SK-N-SH (cell line): Measurements from ENCODE around the gene PDZD8. TPM values are rescaled to one million over a fixed set of nuclear protein-coding genes. Genes with fewer than 3 reads are reported as not detected.

Experiments
- CTCF ChIA-PET: fragments of 300-600, 350-600 bp; formaldehyde crosslinking; extraction: SDS; loops from one replicate; lab custom pipeline; 2021; lab: Yijun Ruan, JAX
- POLR2A ChIA-PET: fragments of 350-600 bp; sonication (Branson Sonifier 250); formaldehyde crosslinking; extraction: SDS; loops from one replicate; lab custom pipeline; 2020; ENCODE audit warnings: antibody characterized with exemption, inconsistent platforms; lab: Yijun Ruan, JAX
- DNase-seq: peaks from one replicate; pipeline ENCODE4 v3.0.0; 2012
- H2AFZ ChIP-seq: fragments of 200-600 bp; sonication (generic); 2 replicates; pipeline ENCODE4 v1.8.1; 2016; ENCODE audit warnings: antibody characterized with exemption, mild to moderate bottlenecking, low read depth
- H3F3A ChIP-seq: fragments of 200-600 bp; sonication (generic); replicated peaks from 2 replicates; pipeline ENCODE3; 2016; ENCODE audit warnings: antibody characterized with exemption, mild to moderate bottlenecking; ENCODE audit not compliant: insufficient read depth
- H3K27ac ChIP-seq, 2 experiments: fragments of 200-500 bp in 1 of 2; fragments of 200-600 bp in 1 of 2; sonication (Bioruptor generic) in 1 of 2; sonication (generic), shearing (Covaris generic) in 1 of 2; 2 replicates each; pipeline versions ENCODE4 v1.5.1 to v1.6.1; 2014 to 2016; ENCODE audit warnings: low read depth in 2 of 2, inconsistent platforms in 1 of 2, low read length in 1 of 2, mild to moderate bottlenecking in 1 of 2, mixed read lengths in 1 of 2
- H3K27me3 ChIP-seq: fragments of 200-600 bp; sonication (generic), shearing (Covaris generic); 2 replicates; pipeline ENCODE4 v1.6.1; 2016; ENCODE audit warnings: mixed run types; ENCODE audit not compliant: insufficient read depth
- H3K36me3 ChIP-seq, 2 experiments: fragments of 200-500 bp in 1 of 2; fragments of 200-600 bp in 1 of 2; sonication (Bioruptor generic) in 1 of 2; sonication (generic) in 1 of 2; replicated peaks in 1 of 2; 2 replicates each; pipeline versions ENCODE3 to v1.5.1; 2014 to 2016; ENCODE audit warnings: low read length in 1 of 2, mild to moderate bottlenecking in 1 of 2; ENCODE audit not compliant: insufficient read depth in 2 of 2, control insufficient read depth in 1 of 2
- H3K4me1 ChIP-seq, 2 experiments: fragments of 200-500 bp in 1 of 2; fragments of 200-600 bp in 1 of 2; sonication (Bioruptor generic) in 1 of 2; sonication (generic), shearing (Covaris generic) in 1 of 2; 2 replicates each; pipeline versions ENCODE4 v1.5.1 to v1.6.1; 2014 to 2016; ENCODE audit warnings: low read depth in 1 of 2, low read length in 1 of 2, mixed run types in 1 of 2; ENCODE audit not compliant: insufficient read depth in 2 of 2, control insufficient read depth in 1 of 2
- H3K4me2 ChIP-seq: fragments of 200-600 bp; sonication (generic), shearing (Covaris generic); 2 replicates; pipeline ENCODE4 v1.6.1; 2017; ENCODE audit warnings: mixed run types
- H3K4me3 ChIP-seq, 2 experiments: fragments of 200-500 bp in 1 of 2; fragments of 200-600 bp in 1 of 2; sonication (Bioruptor generic) in 1 of 2; sonication (generic), shearing (Covaris generic) in 1 of 2; 2 replicates each; pipeline versions ENCODE4 v1.5.1 to v1.8.1; 2014 to 2016; ENCODE audit warnings: low read depth in 2 of 2, inconsistent platforms in 1 of 2, low read length in 1 of 2, mild to moderate bottlenecking in 1 of 2, mixed read lengths in 1 of 2, moderate library complexity in 1 of 2
- H3K79me2 ChIP-seq: fragments of 200-600 bp; sonication (generic); 2 replicates; pipeline ENCODE4 v1.8.1; 2017; ENCODE audit warnings: mild to moderate bottlenecking; ENCODE audit not compliant: insufficient read depth
- H3K9ac ChIP-seq: fragments of 200-600 bp; sonication (generic); 2 replicates; pipeline ENCODE4 v1.6.1; 2017; ENCODE audit warnings: mixed run types
- H3K9me2 ChIP-seq: fragments of 200-600 bp; sonication (generic); 2 replicates; pipeline ENCODE4 v1.6.1; 2017; ENCODE audit warnings: mixed run types
- H3K9me3 ChIP-seq: fragments of 200-600 bp; sonication (generic); 2 replicates; pipeline ENCODE4 v1.6.1; 2017; ENCODE audit warnings: mixed run types, mild to moderate bottlenecking, moderate library complexity
- H4K20me1 ChIP-seq: fragments of 200-600 bp; sonication (generic); 2 replicates; pipeline ENCODE4 v1.6.1; 2017; ENCODE audit warnings: mild to moderate bottlenecking, mixed run types; ENCODE audit not compliant: insufficient read depth
- ELF1 ChIP-seq: IDR thresholded peaks from 2 replicates; pipeline ENCODE4 v1.4.0; 2012
- EZH2phosphoT487 ChIP-seq: fragments of 200-600 bp; sonication (generic); IDR thresholded peaks from 2 replicates; pipeline ENCODE4 v1.6.1; 2017; ENCODE audit warnings: low read depth, mixed run types, mild to moderate bottlenecking, antibody characterized with exemption, moderate library complexity, borderline replicate concordance
- IRF3 ChIP-seq: fragments of 150-350 bp; IDR thresholded peaks from 2 replicates; pipeline ENCODE4 v1.6.1; 2016; ENCODE audit warnings: mild to moderate bottlenecking, low read depth, low read length
- JUND ChIP-seq: IDR thresholded peaks from 2 replicates; pipeline ENCODE4 v1.4.0; 2012
- MEF2A ChIP-seq: IDR thresholded peaks from 2 replicates; pipeline ENCODE4 v1.4.0; 2012; ENCODE audit warnings: low read depth, borderline replicate concordance
- MXI1 ChIP-seq: IDR thresholded peaks from 2 replicates; pipeline ENCODE4 v1.6.1; 2012; ENCODE audit warnings: mild to moderate bottlenecking, low read depth, low read length, improper control_type of control experiment
- NFIC ChIP-seq: IDR thresholded peaks from 2 replicates; pipeline ENCODE4 v1.4.0; 2012; ENCODE audit warnings: borderline replicate concordance
- NRF1 ChIP-seq: IDR thresholded peaks from 2 replicates; pipeline ENCODE4 v1.6.1; 2012; ENCODE audit warnings: low read depth, mild to moderate bottlenecking, low read length
- POLR2AphosphoS5 ChIP-seq: IDR thresholded peaks from 2 replicates; pipeline ENCODE4 v1.6.1; 2012; ENCODE audit warnings: low read depth, low read length
- RCOR1 ChIP-seq: fragments of 150-350 bp; IDR thresholded peaks from 2 replicates; pipeline ENCODE4 v1.6.1; 2017; ENCODE audit warnings: antibody characterized with exemption, low read length
- RFX5 ChIP-seq: IDR thresholded peaks from 2 replicates; pipeline ENCODE4 v1.6.1; 2012; ENCODE audit warnings: mild to moderate bottlenecking, improper control_type of control experiment, low read length
- RXRA ChIP-seq: IDR thresholded peaks from 2 replicates; pipeline ENCODE4 v1.4.0; 2012; ENCODE audit warnings: low read depth, mild to moderate bottlenecking, borderline replicate concordance
- TAF1 ChIP-seq: IDR thresholded peaks from 2 replicates; pipeline ENCODE4 v1.6.1; 2012; ENCODE audit warnings: low read depth, mild to moderate bottlenecking, low read length, moderate library complexity, borderline replicate concordance
- USF1 ChIP-seq: IDR thresholded peaks from 2 replicates; pipeline ENCODE4 v1.4.0; 2012; ENCODE audit warnings: low read depth, borderline replicate concordance
- YY1 ChIP-seq: IDR thresholded peaks from 2 replicates; pipeline ENCODE4 v1.4.0; 2012; ENCODE audit warnings: low read depth, mild to moderate bottlenecking
- WGBS: methylation state at CpG from one replicate; pipeline ENCODE4 v1.1.6; 2017; ENCODE audit warnings: low lambda C conversion rate; 5-methylcytosine and 5-hydroxymethylcytosine counted together
- polyA plus RNA-seq, 3 experiments: library from polyadenylated mRNA; depleted of rRNA; stranded (reverse); fragments of >200 nt; gene quantifications; 2 replicates each; pipeline ENCODE4 v1.2.3, GENCODE V29; 2012
- TF ChIP-seq, protein P1 (sequence below): fragments of 200-600 bp; sonication (generic); IDR thresholded peaks from 2 replicates; pipeline ENCODE4 v1.6.1; 2017; ENCODE audit warnings: antibody characterized with exemption, mild to moderate bottlenecking, moderate library complexity
- TF ChIP-seq, protein P2 (sequence below): IDR thresholded peaks from 2 replicates; pipeline ENCODE4 v1.4.0; 2012; ENCODE audit warnings: low read depth
- TF ChIP-seq, protein P3 (sequence below): IDR thresholded peaks from 2 replicates; pipeline ENCODE4 v1.4.0; 2012; ENCODE audit warnings: low read depth, borderline replicate concordance

The PDZD8 gene
- polyA plus RNA-seq, 1 of the 3 experiments (the other 2 are of a cell fraction), result 6.6 TPM

- Histone ChIP-seq H3K4me3 (no peak overlapping the region), H3K9me2 (no peaks in the 10 kb centered on the region), H3K9me3 (no peaks in the 10 kb centered on the region), H3K79me2 (no peaks in the 10 kb centered on the region), H3K27ac (no peak overlapping the region), H3K27me3 (no peaks in the 10 kb centered on the region; the same call in 1 of the 2 replicates), H4K20me1 (no peaks in the 10 kb centered on the region), H3K4me2 (no peak overlapping the region), H3K36me3 (no peaks in the 10 kb centered on the region), H2AFZ (no peak overlapping the region), H3K9ac (no peak overlapping the region), H3F3A (no peaks in the 10 kb centered on the region), H3K4me1 (no peaks in the 10 kb centered on the region)
- DNase-seq, result no peak
- CTCF ChIA-PET, result interaction anchor here (1.2 kb wide), 1 partner anchor 42 kb away, joined by 3 read pairs; no protein-coding TSS in a partner anchor
- no peak for TF ChIP-seq POLR2AphosphoS5
- no peak for TF ChIP-seq ELF1
- no peak for TF ChIP-seq YY1
- TF ChIP-seq, protein P1, sequence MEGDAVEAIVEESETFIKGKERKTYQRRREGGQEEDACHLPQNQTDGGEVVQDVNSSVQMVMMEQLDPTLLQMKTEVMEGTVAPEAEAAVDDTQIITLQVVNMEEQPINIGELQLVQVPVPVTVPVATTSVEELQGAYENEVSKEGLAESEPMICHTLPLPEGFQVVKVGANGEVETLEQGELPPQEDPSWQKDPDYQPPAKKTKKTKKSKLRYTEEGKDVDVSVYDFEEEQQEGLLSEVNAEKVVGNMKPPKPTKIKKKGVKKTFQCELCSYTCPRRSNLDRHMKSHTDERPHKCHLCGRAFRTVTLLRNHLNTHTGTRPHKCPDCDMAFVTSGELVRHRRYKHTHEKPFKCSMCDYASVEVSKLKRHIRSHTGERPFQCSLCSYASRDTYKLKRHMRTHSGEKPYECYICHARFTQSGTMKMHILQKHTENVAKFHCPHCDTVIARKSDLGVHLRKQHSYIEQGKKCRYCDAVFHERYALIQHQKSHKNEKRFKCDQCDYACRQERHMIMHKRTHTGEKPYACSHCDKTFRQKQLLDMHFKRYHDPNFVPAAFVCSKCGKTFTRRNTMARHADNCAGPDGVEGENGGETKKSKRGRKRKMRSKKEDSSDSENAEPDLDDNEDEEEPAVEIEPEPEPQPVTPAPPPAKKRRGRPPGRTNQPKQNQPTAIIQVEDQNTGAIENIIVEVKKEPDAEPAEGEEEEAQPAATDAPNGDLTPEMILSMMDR, result no peak
- TF ChIP-seq MEF2A, result no peak
- TF ChIP-seq, protein P2, sequence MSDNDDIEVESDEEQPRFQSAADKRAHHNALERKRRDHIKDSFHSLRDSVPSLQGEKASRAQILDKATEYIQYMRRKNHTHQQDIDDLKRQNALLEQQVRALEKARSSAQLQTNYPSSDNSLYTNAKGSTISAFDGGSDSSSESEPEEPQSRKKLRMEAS, result no peak
- TF ChIP-seq, protein P3, sequence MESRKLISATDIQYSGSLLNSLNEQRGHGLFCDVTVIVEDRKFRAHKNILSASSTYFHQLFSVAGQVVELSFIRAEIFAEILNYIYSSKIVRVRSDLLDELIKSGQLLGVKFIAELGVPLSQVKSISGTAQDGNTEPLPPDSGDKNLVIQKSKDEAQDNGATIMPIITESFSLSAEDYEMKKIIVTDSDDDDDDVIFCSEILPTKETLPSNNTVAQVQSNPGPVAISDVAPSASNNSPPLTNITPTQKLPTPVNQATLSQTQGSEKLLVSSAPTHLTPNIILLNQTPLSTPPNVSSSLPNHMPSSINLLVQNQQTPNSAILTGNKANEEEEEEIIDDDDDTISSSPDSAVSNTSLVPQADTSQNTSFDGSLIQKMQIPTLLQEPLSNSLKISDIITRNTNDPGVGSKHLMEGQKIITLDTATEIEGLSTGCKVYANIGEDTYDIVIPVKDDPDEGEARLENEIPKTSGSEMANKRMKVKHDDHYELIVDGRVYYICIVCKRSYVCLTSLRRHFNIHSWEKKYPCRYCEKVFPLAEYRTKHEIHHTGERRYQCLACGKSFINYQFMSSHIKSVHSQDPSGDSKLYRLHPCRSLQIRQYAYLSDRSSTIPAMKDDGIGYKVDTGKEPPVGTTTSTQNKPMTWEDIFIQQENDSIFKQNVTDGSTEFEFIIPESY, result no peak
- no peak for TF ChIP-seq NFIC
- TF ChIP-seq TAF1, result no peak
- TF ChIP-seq NRF1, result no peak
- WGBS, result 54% methylated on average over 3 of the region's 3 CpGs
- POLR2A ChIA-PET, result no interaction called here
Observed at GRCh38 chr10:117400329-117400728, 25.1 kb upstream of the PDZD8 start.

DNA sequence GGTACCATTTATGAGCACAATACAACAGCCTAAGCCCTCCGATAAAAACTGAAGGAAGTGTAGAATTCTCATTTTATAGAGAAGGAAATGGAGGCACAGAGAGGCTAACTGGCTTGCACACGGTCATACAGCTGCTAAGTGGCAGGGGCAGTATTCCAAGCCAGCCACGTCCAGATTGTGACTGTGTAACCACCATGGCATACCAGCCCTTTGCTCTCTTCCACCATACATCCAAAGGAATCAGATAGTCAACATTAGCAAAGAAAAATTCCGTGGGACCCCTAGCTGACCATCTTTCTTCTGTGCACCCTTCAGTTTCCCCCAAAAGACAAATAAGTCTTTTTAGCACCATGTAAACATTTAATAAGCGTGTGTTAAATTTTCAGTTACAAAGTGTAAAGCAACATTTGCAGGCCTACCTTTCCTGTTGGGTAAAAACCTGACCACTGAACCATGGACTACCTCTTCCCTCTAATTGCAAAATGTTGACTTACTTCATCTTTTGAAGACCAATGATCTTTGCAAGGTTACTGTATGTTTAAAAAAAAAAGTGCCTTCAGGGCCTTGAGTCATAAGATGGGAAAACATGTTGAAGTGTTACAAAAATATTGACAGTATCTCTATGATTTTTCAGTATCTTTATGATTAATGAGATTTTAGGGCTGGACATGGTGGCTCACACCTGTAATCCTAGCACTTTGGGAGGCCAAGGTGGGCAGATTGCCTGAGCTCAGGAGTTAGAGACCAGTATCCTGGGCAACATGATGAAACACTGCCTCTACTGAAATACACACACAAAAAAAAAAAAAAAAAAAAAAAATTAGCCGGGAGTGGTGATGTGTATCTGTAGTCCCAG is 24.3 kb upstream of the PDZD8 start:
- POLR2A ChIA-PET, result no interaction called here
- Histone ChIP-seq H3F3A (no peaks in the 10 kb centered on the region), H3K27ac (no peak overlapping the region), H3K4me3 (no peak overlapping the region), H4K20me1 (no peaks in the 10 kb centered on the region), H3K27me3 (no peaks in the 10 kb centered on the region; the same call in 1 of the 2 replicates), H3K9me3 (no peaks in the 10 kb centered on the region), H3K36me3 (no peaks in the 10 kb centered on the region), H3K9ac (no peak overlapping the region), H2AFZ (no peak overlapping the region), H3K9me2 (no peaks in the 10 kb centered on the region), H3K4me1 (no peaks in the 10 kb centered on the region), H3K4me2 (no peak overlapping the region), H3K79me2 (no peaks in the 10 kb centered on the region)
- CTCF ChIA-PET, result interaction anchor here (1.2 kb wide), 1 partner anchor 43 kb away, joined by 3 read pairs; no protein-coding TSS in a partner anchor
- no peak for DNase-seq
- WGBS, result 35% methylated on average over 6 of the region's 6 CpGs
- TF ChIP-seq RFX5, result no peak
- TF ChIP-seq NFIC, result no peak
- TF ChIP-seq NRF1, result no peak
- no peak for TF ChIP-seq MXI1
- no peak for TF ChIP-seq EZH2phosphoT487
- TF ChIP-seq RXRA, result no peak
- TF ChIP-seq RCOR1, result no peak
- no peak for TF ChIP-seq JUND
- TF ChIP-seq POLR2AphosphoS5, result no peak
- TF ChIP-seq, protein P1, result no peak
- TF ChIP-seq USF1, result no peak
- no peak for TF ChIP-seq IRF3
